22Rv1 (cell line): ENCODE measurements around the gene LRRC8A.
"Not testable (repeated sequence)": the region's sequence is repeated elsewhere in the genome, so short reads cannot be mapped to it uniquely, and the experiment has no call there.

Experiments used
- ZFX ChIP-seq: fragments of 450-650 bp; IDR thresholded peaks from 2 replicates; pipeline ENCODE4 v1.6.1; 2017; ENCODE audit warnings: antibody characterized with exemption, borderline replicate concordance
- TF ChIP-seq, protein P1 (sequence below): fragments of 450-650 bp; IDR thresholded peaks from 2 replicates; pipeline ENCODE4 v1.5.1; 2017; ENCODE audit warnings: mild to moderate bottlenecking

DNA sequence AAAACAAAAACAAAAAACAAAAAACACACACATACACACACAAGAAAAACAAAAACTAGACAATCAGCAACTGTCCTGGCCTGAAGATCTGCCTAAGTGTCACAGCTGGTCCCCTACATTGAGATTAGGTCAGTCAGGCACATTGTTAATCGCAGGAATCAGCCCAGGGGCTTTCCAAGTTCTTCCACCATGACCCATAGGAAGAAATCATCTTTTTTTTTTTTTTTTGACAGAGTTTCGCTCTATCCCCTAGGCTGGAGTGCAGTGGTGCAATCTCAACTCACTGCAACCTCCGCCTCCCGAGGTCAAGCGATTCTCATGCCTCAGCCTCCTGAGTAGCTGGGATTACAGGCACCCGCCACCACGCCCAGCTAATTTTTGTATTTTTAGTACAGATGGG is 38.8 kb upstream of the LRRC8A start:
- TF ChIP-seq, protein P1, sequence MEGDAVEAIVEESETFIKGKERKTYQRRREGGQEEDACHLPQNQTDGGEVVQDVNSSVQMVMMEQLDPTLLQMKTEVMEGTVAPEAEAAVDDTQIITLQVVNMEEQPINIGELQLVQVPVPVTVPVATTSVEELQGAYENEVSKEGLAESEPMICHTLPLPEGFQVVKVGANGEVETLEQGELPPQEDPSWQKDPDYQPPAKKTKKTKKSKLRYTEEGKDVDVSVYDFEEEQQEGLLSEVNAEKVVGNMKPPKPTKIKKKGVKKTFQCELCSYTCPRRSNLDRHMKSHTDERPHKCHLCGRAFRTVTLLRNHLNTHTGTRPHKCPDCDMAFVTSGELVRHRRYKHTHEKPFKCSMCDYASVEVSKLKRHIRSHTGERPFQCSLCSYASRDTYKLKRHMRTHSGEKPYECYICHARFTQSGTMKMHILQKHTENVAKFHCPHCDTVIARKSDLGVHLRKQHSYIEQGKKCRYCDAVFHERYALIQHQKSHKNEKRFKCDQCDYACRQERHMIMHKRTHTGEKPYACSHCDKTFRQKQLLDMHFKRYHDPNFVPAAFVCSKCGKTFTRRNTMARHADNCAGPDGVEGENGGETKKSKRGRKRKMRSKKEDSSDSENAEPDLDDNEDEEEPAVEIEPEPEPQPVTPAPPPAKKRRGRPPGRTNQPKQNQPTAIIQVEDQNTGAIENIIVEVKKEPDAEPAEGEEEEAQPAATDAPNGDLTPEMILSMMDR: not testable (repeated sequence)
- TF ChIP-seq ZFX: not testable (repeated sequence)
